ENCODE results near the gene ATP1A1.

The ATP1A1 gene

GRCh38 chr1:116440731-116441130 lies 67.7 kb downstream of the ATP1A1 start:
- Histone ChIP-seq H4K20me1 (ENCODE audit: low read depth, low read length) (no peaks in the 10 kb centered on the region), H3K9ac (ENCODE audit: low read length) (no peak overlapping the region), H3K4me3 (ENCODE audit: insufficient read depth, low read length, poor library complexity, severe bottlenecking) (no peak overlapping the region), H3K4me2 (ENCODE audit: low read depth, low read length, poor library complexity, severe bottlenecking) (no peak overlapping the region), H3K36me3 (ENCODE audit: low read length) (no peaks in the 10 kb centered on the region), H3K27me3 (ENCODE audit: low read length) (no peaks in the 10 kb centered on the region), H3K9me3 (ENCODE audit: insufficient read depth, low read length) (no peaks in the 10 kb centered on the region), H2AFZ (ENCODE audit: low read depth, low read length, severe bottlenecking) (no peak overlapping the region), H3K27ac (ENCODE audit: low read depth, low read length) (no peak overlapping the region), H3F3A (ENCODE audit: insufficient read depth) (peaks cover 10% of the 10 kb centered on the region; the same call in 1 of the 2 replicates), H3K79me2 (ENCODE audit: insufficient read depth, low read length) (no peaks in the 10 kb centered on the region), H3K9me2 (replicated peaks; ENCODE audit: insufficient read depth, low read length) (no peaks in the 10 kb centered on the region)
- TF ChIP-seq EZH2phosphoT487 (conservative IDR thresholded peaks at IDR 0.05; ENCODE audit: low read length), result no peak
- no peak for TF ChIP-seq CTCF (IDR thresholded peaks at IDR 0.05; ENCODE audit: insufficient read depth, low read length, poor library complexity, severe bottlenecking)

GRCh38 chr1:116445534-116445933 lies 72.5 kb downstream of the ATP1A1 start:
- no peaks in the 10 kb centered on the region for H3K9me3 ChIP-seq (ENCODE audit: insufficient read depth, low read length)
- no peaks in the 10 kb centered on the region for H4K20me1 ChIP-seq (ENCODE audit: low read depth, low read length)
- no peaks in the 10 kb centered on the region for H3F3A ChIP-seq (ENCODE audit: insufficient read depth)
- no peaks in the 10 kb centered on the region for H3K79me2 ChIP-seq (ENCODE audit: insufficient read depth, low read length)
- no peak overlapping the region for H3K27ac ChIP-seq (ENCODE audit: low read depth, low read length)
- no peak overlapping the region for H2AFZ ChIP-seq (ENCODE audit: low read depth, low read length, severe bottlenecking)
- no peak overlapping the region for H3K4me3 ChIP-seq (ENCODE audit: insufficient read depth, low read length, poor library complexity, severe bottlenecking)
- H3K9ac ChIP-seq (ENCODE audit: low read length), result no peak overlapping the region
- H3K27me3 ChIP-seq (ENCODE audit: low read length), result no peaks in the 10 kb centered on the region
- TF ChIP-seq EZH2phosphoT487 (conservative IDR thresholded peaks at IDR 0.05; ENCODE audit: low read length), result no peak
- TF ChIP-seq CTCF (IDR thresholded peaks at IDR 0.05; ENCODE audit: insufficient read depth, low read length, poor library complexity, severe bottlenecking), result no peak
- H3K4me2 ChIP-seq (ENCODE audit: low read depth, low read length, poor library complexity, severe bottlenecking), result no peak overlapping the region
- H3K9me2 ChIP-seq (replicated peaks; ENCODE audit: insufficient read depth, low read length), result no peaks in the 10 kb centered on the region
- no peaks in the 10 kb centered on the region for H3K36me3 ChIP-seq (ENCODE audit: low read length)

GRCh38 chr1:116446686-116447085 lies 73.6 kb downstream of the ATP1A1 start:
- Histone ChIP-seq H3K9me2 (replicated peaks; ENCODE audit: insufficient read depth, low read length) (no peaks in the 10 kb centered on the region), H4K20me1 (ENCODE audit: low read depth, low read length) (no peaks in the 10 kb centered on the region), H3F3A (ENCODE audit: insufficient read depth) (no peaks in the 10 kb centered on the region), H3K79me2 (ENCODE audit: insufficient read depth, low read length) (no peaks in the 10 kb centered on the region), H3K27ac (ENCODE audit: low read depth, low read length) (no peak overlapping the region), H3K9ac (ENCODE audit: low read length) (no peak overlapping the region), H3K9me3 (ENCODE audit: insufficient read depth, low read length) (no peaks in the 10 kb centered on the region), H3K4me2 (ENCODE audit: low read depth, low read length, poor library complexity, severe bottlenecking) (no peak overlapping the region), H3K4me3 (ENCODE audit: insufficient read depth, low read length, poor library complexity, severe bottlenecking) (no peak overlapping the region), H3K27me3 (ENCODE audit: low read length) (no peaks in the 10 kb centered on the region), H3K36me3 (ENCODE audit: low read length) (no peaks in the 10 kb centered on the region), H2AFZ (ENCODE audit: low read depth, low read length, severe bottlenecking) (no peak overlapping the region)
- TF ChIP-seq EZH2phosphoT487 (conservative IDR thresholded peaks at IDR 0.05; ENCODE audit: low read length), result no peak
- no peak for TF ChIP-seq CTCF (IDR thresholded peaks at IDR 0.05; ENCODE audit: insufficient read depth, low read length, poor library complexity, severe bottlenecking)
